ENCODE measurements around the gene GRIP1.

GRCh38 chr12:66418908-66419307 is 260.0 kb downstream of the GRIP1 start:
- TF ChIP-seq CTCF (conservative IDR thresholded peaks at IDR 0.05; ENCODE audit: low read depth, low read length) (no peak), FOS (IDR thresholded peaks at IDR 0.05; ENCODE audit: low read depth, low read length) (no peak), RAD21 (IDR thresholded peaks at IDR 0.05; ENCODE audit: low read length) (no peak), SMC3 (IDR thresholded peaks at IDR 0.05; ENCODE audit: low read depth, low read length) (no peak), MXI1 (IDR thresholded peaks at IDR 0.05; ENCODE audit: borderline replicate concordance, low read depth, low read length) (no peak), CEBPB (IDR thresholded peaks at IDR 0.05; ENCODE audit: low read depth, low read length) (no peak), NFE2L2 (IDR thresholded peaks at IDR 0.05; ENCODE audit: low read depth, low read length) (no peak), POLR2A (IDR thresholded peaks at IDR 0.05; ENCODE audit: low read depth, low read length) (no peak), USF2 (IDR thresholded peaks at IDR 0.05; ENCODE audit: low read depth, low read length) (no peak)
